Gastroesophageal sphincter (tissue), 3 donors: Measurements from ENCODE around the gene CLEC1A.

Experiments used
- POLR2A ChIP-seq, 2 donors: fragments of 450-650 bp; IDR thresholded peaks; one replicate each; pipeline ENCODE4 v1.6.1; 2017; ENCODE audit warnings: antibody characterized with exemption in 2 of 2, mild to moderate bottlenecking in 2 of 2, moderate library complexity in 1 of 2
- POLR2AphosphoS5 ChIP-seq: sonication (generic); formaldehyde crosslinking; IDR thresholded peaks from one replicate; pipeline ENCODE4 v1.6.1; 2017; ENCODE audit warnings: antibody characterized with exemption
- TF ChIP-seq, protein P1 (sequence below), 4 experiments: fragments of 200-600 bp in 2 of 4; fragments of 450-650 bp in 2 of 4; sonication (generic) in 1 of 4; IDR thresholded peaks; one replicate each; pipeline ENCODE4 v1.5.1; 2017 to 2019; ENCODE audit warnings: antibody characterized with exemption in 4 of 4, mild to moderate bottlenecking in 2 of 4, moderate library complexity in 2 of 4

GRCh38 chr12:10030446-10030845, 68.3 kb downstream of the CLEC1A start, which contains the start of gene CLEC9A:
- TF ChIP-seq, protein P1, sequence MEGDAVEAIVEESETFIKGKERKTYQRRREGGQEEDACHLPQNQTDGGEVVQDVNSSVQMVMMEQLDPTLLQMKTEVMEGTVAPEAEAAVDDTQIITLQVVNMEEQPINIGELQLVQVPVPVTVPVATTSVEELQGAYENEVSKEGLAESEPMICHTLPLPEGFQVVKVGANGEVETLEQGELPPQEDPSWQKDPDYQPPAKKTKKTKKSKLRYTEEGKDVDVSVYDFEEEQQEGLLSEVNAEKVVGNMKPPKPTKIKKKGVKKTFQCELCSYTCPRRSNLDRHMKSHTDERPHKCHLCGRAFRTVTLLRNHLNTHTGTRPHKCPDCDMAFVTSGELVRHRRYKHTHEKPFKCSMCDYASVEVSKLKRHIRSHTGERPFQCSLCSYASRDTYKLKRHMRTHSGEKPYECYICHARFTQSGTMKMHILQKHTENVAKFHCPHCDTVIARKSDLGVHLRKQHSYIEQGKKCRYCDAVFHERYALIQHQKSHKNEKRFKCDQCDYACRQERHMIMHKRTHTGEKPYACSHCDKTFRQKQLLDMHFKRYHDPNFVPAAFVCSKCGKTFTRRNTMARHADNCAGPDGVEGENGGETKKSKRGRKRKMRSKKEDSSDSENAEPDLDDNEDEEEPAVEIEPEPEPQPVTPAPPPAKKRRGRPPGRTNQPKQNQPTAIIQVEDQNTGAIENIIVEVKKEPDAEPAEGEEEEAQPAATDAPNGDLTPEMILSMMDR (IDR thresholded peaks at IDR 0.05): no peak
- TF ChIP-seq POLR2AphosphoS5 (no peak), POLR2A (IDR thresholded peaks at IDR 0.05) (no peak)
